GM20000 (cell line): ENCODE measurements around the gene PSMB7.

Experiments used
- DNase-seq: peaks from one replicate; pipeline ENCODE4 v3.0.0; 2012; ENCODE audit warnings: low spot score
- CTCF ChIP-seq: IDR thresholded peaks from 2 replicates; pipeline ENCODE4 v1.5.1; 2012; ENCODE audit warnings: mild to moderate bottlenecking, control low read depth; ENCODE audit errors: extremely low read depth, missing control alignments

The PSMB7 gene

GRCh38 chr9:124369231-124369797 lies 45.9 kb downstream of the PSMB7 start:
- DNase-seq, result no peak
- no peak for TF ChIP-seq CTCF

- no peak for TF ChIP-seq CTCF
Measured at GRCh38 chr9:124368692-124369091, 46.5 kb downstream of the PSMB7 start.

GRCh38 chr9:124366476-124367220 lies 48.6 kb downstream of the PSMB7 start:
- no peak for DNase-seq
- TF ChIP-seq CTCF, result no peak

More at GRCh38 chr9:124368692-124369091, 46.5 kb downstream of the PSMB7 start:
- DNase-seq, result no peak

GRCh38 chr9:124365036-124365435 lies 50.2 kb downstream of the PSMB7 start:
- DNase-seq, result no peak
- no peak for TF ChIP-seq CTCF

GRCh38 chr9:124364141-124364540 lies 51.1 kb downstream of the PSMB7 start:
- no peak for DNase-seq
- TF ChIP-seq CTCF, result no peak

- DNase-seq, result no peak
- TF ChIP-seq CTCF, result no peak
Measured at GRCh38 chr9:124363326-124364096, 51.7 kb downstream of the PSMB7 start.

- no peak for DNase-seq
- TF ChIP-seq CTCF, result no peak
Measured at GRCh38 chr9:124361128-124361527, 54.1 kb downstream of the PSMB7 start.
